ENCODE measurements around the gene SEMA6A.

- TF ChIP-seq CTCF (IDR thresholded peaks at IDR 0.05; ENCODE audit: low read depth, low read length, missing input control) (no peak), REST (IDR thresholded peaks at IDR 0.05) (no peak), RAD21 (IDR thresholded peaks at IDR 0.05) (no peak), TAF1 (conservative IDR thresholded peaks at IDR 0.05) (no peak), RXRA (IDR thresholded peaks at IDR 0.05) (no peak), JUND (IDR thresholded peaks at IDR 0.05) (no peak), ATF3 (IDR thresholded peaks at IDR 0.05) (no peak), HNF4G (IDR thresholded peaks at IDR 0.05) (no peak), GABPA (IDR thresholded peaks at IDR 0.05 in 1 of 2, conservative IDR thresholded peaks at IDR 0.05 in 1 of 2) (no peak), SP1 (IDR thresholded peaks at IDR 0.05) (no peak), MAX (IDR thresholded peaks at IDR 0.05) (no peak), HNF4A (conservative IDR thresholded peaks at IDR 0.05) (no peak), EGR1 (IDR thresholded peaks at IDR 0.05; ENCODE audit: low read depth in 2 of 2) (no peak), YY1 (IDR thresholded peaks at IDR 0.05) (no peak)
These were observed 117.6 kb downstream of the SEMA6A start for GRCh38 chr5:116457062-116457461.

Measured in liver (tissue), 3 donors.